ENCODE data around the gene PRKACA.
"Not testable (repeated sequence)": the region's sequence is repeated elsewhere in the genome, so short reads cannot be mapped to it uniquely, and the experiment has no call there.

Gene PRKACA

GRCh38 chr19:14047866-14048265 lies 69.7 kb downstream of the PRKACA start:
- H3K36me3 Mint-ChIP-seq = peaks cover 100% of the 10 kb centered on the region

DNA sequence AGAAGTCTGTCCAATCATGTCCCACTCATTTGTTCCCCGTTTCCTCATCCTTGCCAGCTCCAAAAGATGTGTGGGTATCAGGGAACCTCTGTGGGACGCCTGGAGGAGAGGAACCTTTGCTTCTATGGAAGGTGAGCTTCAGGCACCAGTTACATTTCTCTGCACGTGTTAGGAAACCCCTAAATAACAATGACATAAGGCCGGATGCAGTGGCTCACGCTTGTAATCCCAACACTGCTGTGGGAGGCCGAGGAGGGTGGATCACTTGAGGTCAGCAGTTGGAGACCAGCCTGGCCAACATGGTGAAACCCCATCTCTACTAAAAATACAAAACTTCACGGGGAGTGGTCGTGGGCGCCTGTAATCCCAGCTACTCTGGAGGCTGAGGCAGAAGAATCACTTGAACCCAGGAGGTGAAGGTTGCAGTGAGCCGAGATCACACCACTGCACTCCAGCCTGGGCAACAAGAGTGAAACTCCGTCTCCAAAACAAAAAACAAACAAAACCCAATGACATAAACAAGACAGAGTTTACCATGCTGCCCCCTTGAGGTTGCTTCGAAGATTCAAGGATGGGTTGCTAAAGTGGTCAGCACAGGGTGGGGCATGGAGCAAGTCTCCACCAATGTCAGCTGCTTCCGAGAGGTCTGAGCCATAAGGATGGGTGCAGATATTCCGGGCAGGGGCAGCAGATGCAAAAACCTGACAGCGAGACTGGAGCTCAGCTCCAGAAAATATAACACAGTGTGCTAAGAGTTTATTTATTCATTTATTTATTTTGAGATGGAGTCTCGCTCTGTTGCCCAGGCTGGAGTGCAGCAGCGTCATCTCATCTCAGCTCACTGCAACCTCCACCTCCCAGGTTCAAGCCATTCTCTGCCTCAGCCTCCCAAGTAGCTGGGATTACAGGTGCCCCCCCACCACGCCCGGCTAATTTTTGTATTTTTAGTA lies 74.6 kb downstream of the PRKACA start:
- Mint-ChIP-seq H3K36me3 (peaks cover 100% of the 10 kb centered on the region), H3K27ac (peak overlapping the region; percentile 91), H3K4me1 (peaks cover 29% of the 10 kb centered on the region)
- not testable (repeated sequence) for H3K4me3 Mint-ChIP-seq; H3K9me3 Mint-ChIP-seq; DNase-seq (ENCODE audit: low spot score in 2 of 2)
- peak; percentile 82 for ATAC-seq

More at GRCh38 chr19:14047866-14048265, 69.7 kb downstream of the PRKACA start:
- H3K4me3 Mint-ChIP-seq; H3K9me3 Mint-ChIP-seq; ATAC-seq; DNase-seq (ENCODE audit: low spot score in 2 of 2): not testable (repeated sequence)
- Mint-ChIP-seq H3K4me1 (peaks cover 20% of the 10 kb centered on the region), H3K27ac (peak overlapping the region; percentile 52)
